ENCODE results near the gene FSTL3. TPM values are rescaled to one million over a fixed set of nuclear protein-coding genes. Genes with fewer than 3 reads are reported as not detected.
A peak's percentile ranks its signal among the peaks of the same experiment; 100 is the strongest.

Gene FSTL3
- polyA plus RNA-seq, 1 experiment, result 21.2 TPM

GRCh38 chr19:632579-633067 lies 43.6 kb upstream of the FSTL3 start:
- DNase-seq (ENCODE audit: low read depth, low spot score), result no peak
- Histone ChIP-seq H3K27ac (ENCODE audit: low read depth, low read length) (peak overlapping the region; percentile 31), H3K27me3 (ENCODE audit: control insufficient read depth, insufficient read depth, low read length) (no peaks in the 10 kb centered on the region), H3K4me3 (ENCODE audit: low read depth, low read length) (peak overlapping the region; percentile 87), H3K9me3 (ENCODE audit: control insufficient read depth, insufficient read depth, low read length) (no peaks in the 10 kb centered on the region; the same call in 1 of the 2 replicates)
- POLR2A ChIA-PET, result no interaction called here
- CTCF ChIA-PET, result interaction anchor here (0.8 kb wide), 1 partner anchor 46 kb away, joined by 4 read pairs; no protein-coding TSS in a partner anchor
- TF ChIP-seq CTCF (IDR thresholded peaks at IDR 0.05; ENCODE audit: low read depth, low read length), result no peak

- no peaks in the 10 kb centered on the region for H3K27me3 ChIP-seq (ENCODE audit: control insufficient read depth, insufficient read depth, low read length)
- TF ChIP-seq CTCF (IDR thresholded peaks at IDR 0.05; ENCODE audit: low read depth, low read length), result no peak
- POLR2A ChIA-PET, result interaction anchor here (0.6 to 1.0 kb wide), 2 partner anchors 14 to 48 kb away, joined by 4 read pairs; no protein-coding TSS in a partner anchor
- CTCF ChIA-PET, result no interaction called here
- peak within 1 kb of the TSS; percentile 31 for H3K27ac ChIP-seq (ENCODE audit: low read depth, low read length)
- DNase-seq (ENCODE audit: low read depth, low spot score), result peak; percentile 96
- peak within 1 kb of the TSS; percentile 87 for H3K4me3 ChIP-seq (ENCODE audit: low read depth, low read length)
- no peaks in the 10 kb centered on the region; the same call in 1 of the 2 replicates for H3K9me3 ChIP-seq (ENCODE audit: control insufficient read depth, insufficient read depth, low read length)
These were observed 43.0 kb upstream of the FSTL3 start, which contains the start of gene POLRMT for GRCh38 chr19:633068-633785. Gene POLRMT, minus strand, starts transcription at chr19:633537. Its CDS starts 25 bp downstream, at chr19:633512.

GRCh38 chr19:633786-634639 lies 42.2 kb upstream of the FSTL3 start:
- peak overlapping the region; percentile 68 for H3K4me3 ChIP-seq (ENCODE audit: low read depth, low read length)
- no peak for DNase-seq (ENCODE audit: low read depth, low spot score)
- ChIA-PET CTCF (no interaction called here), POLR2A (interaction anchor here (0.6 to 1.0 kb wide), 2 partner anchors 13 to 47 kb away, joined by 4 read pairs; no protein-coding TSS in a partner anchor)
- H3K9me3 ChIP-seq (ENCODE audit: control insufficient read depth, insufficient read depth, low read length), result no peaks in the 10 kb centered on the region; the same call in 1 of the 2 replicates
- no peaks in the 10 kb centered on the region for H3K27me3 ChIP-seq (ENCODE audit: control insufficient read depth, insufficient read depth, low read length)
- no peak overlapping the region for H3K27ac ChIP-seq (ENCODE audit: low read depth, low read length)
- TF ChIP-seq CTCF (IDR thresholded peaks at IDR 0.05; ENCODE audit: low read depth, low read length), result no peak

GRCh38 chr19:634975-635652 lies 41.1 kb upstream of the FSTL3 start:
- Histone ChIP-seq H3K9me3 (ENCODE audit: control insufficient read depth, insufficient read depth, low read length) (no peaks in the 10 kb centered on the region; the same call in 1 of the 2 replicates), H3K27ac (ENCODE audit: low read depth, low read length) (no peak overlapping the region), H3K4me3 (ENCODE audit: low read depth, low read length) (no peak overlapping the region), H3K27me3 (ENCODE audit: control insufficient read depth, insufficient read depth, low read length) (no peaks in the 10 kb centered on the region)
- DNase-seq (ENCODE audit: low read depth, low spot score), result no peak
- ChIA-PET POLR2A (no interaction called here), CTCF (no interaction called here)
- TF ChIP-seq CTCF (IDR thresholded peaks at IDR 0.05; ENCODE audit: low read depth, low read length), result no peak
